H1 (cell line): ENCODE measurements around the gene GPALPP1. TPM values are rescaled to one million over a fixed set of nuclear protein-coding genes. Genes with fewer than 3 reads are reported as not detected.

Source experiments
- CTCF ChIA-PET: fragments of 300-600 bp; sonication (Branson Sonifier 250); formaldehyde crosslinking; loops from one replicate; lab custom pipeline; 2021; ENCODE audit not compliant: partially characterized antibody; lab: Charles Lee
- POLR2A ChIA-PET: fragments of 300-600 bp; sonication (Branson Sonifier 250); formaldehyde crosslinking; loops from one replicate; lab custom pipeline; 2021; ENCODE audit warnings: inconsistent platforms; ENCODE audit not compliant: partially characterized antibody; lab: Charles Lee
- DNase-seq, 2 experiments: peaks; one replicate each; pipeline versions ENCODE4 v3.0.0 to v3.0.0-alpha.2; 2010 to 2022; ENCODE audit warnings: low spot score in 2 of 2, low read depth in 1 of 2, mixed read lengths in 1 of 2
- FAIRE-seq: peaks from 2 replicates; lab custom pipeline; 2011; peaks lifted over from hg19 to GRCh38; lab: Jason Lieb, UNC
- H2AFZ ChIP-seq: 2 replicates; pipeline ENCODE4 v1.8.1; 2012; ENCODE audit warnings: low read length, inconsistent platforms
- H2AK5ac ChIP-seq: 2 replicates; pipeline ENCODE4 v1.6.1; 2013; ENCODE audit warnings: low read depth, low read length
- H2BK120ac ChIP-seq: replicated peaks from 2 replicates; pipeline ENCODE3; 2013; ENCODE audit warnings: low read depth, low read length, inconsistent platforms
- H2BK12ac ChIP-seq: 2 replicates; pipeline ENCODE4 v1.6.1; 2013; ENCODE audit warnings: low read depth, low read length
- H2BK15ac ChIP-seq: 2 replicates; pipeline ENCODE4 v1.6.1; 2013; ENCODE audit warnings: low read length
- H2BK20ac ChIP-seq: 2 replicates; pipeline ENCODE4 v1.6.1; 2013; ENCODE audit warnings: low read length
- H2BK5ac ChIP-seq: 2 replicates; pipeline ENCODE4 v1.6.1; 2013; ENCODE audit warnings: low read depth, low read length
- H3K14ac ChIP-seq: 2 replicates; pipeline ENCODE4 v1.6.1; 2013; ENCODE audit warnings: inconsistent platforms; ENCODE audit not compliant: insufficient read length
- H3K18ac ChIP-seq: 2 replicates; pipeline ENCODE4 v1.6.1; 2013; ENCODE audit warnings: low read length; ENCODE audit errors: extremely low read depth
- H3K23ac ChIP-seq: 2 replicates; pipeline ENCODE4 v1.6.1; 2013; ENCODE audit warnings: inconsistent platforms; ENCODE audit not compliant: insufficient read length
- H3K23me2 ChIP-seq: 2 replicates; pipeline ENCODE4 v1.6.1; 2013; ENCODE audit warnings: low read depth, low read length
- H3K27ac ChIP-seq: 2 replicates; pipeline ENCODE4 v1.6.1; 2011; ENCODE audit warnings: low read depth, low read length, inconsistent platforms
- H3K27me3 ChIP-seq, 4 experiments: replicated peaks in 1 of 4; 1 replicate in 1 of 4; 2 replicates in 3 of 4; pipeline versions ENCODE4 v1.6.1 to v1.8.1; 2011 to 2013; ENCODE audit warnings: low read length in 3 of 4, mild to moderate bottlenecking in 3 of 4, inconsistent platforms in 2 of 4, mixed read lengths in 2 of 4, moderate library complexity in 1 of 4; ENCODE audit not compliant: control insufficient read depth in 3 of 4, insufficient read depth in 3 of 4; ENCODE audit errors: extremely low read depth in 1 of 4
- H3K36me3 ChIP-seq, 4 experiments: 2 replicates each; pipeline versions ENCODE4 v1.6.1 to v1.8.1; 2011 to 2013; ENCODE audit warnings: mild to moderate bottlenecking in 4 of 4, low read length in 3 of 4, moderate library complexity in 2 of 4, control low read depth in 1 of 4, inconsistent platforms in 1 of 4; ENCODE audit not compliant: insufficient read depth in 4 of 4, control insufficient read depth in 2 of 4
- H3K4ac ChIP-seq: replicated peaks from 2 replicates; pipeline ENCODE3; 2013; ENCODE audit warnings: low read length, low read depth, mixed read lengths, inconsistent platforms; ENCODE audit not compliant: insufficient read length
- H3K4me1 ChIP-seq, 4 experiments: replicated peaks in 1 of 4; 1 replicate in 1 of 4; 2 replicates in 3 of 4; pipeline versions ENCODE4 v1.6.1 to v1.8.1; 2011 to 2013; ENCODE audit warnings: low read length in 3 of 4, inconsistent platforms in 2 of 4, mixed read lengths in 1 of 4; ENCODE audit not compliant: insufficient read depth in 4 of 4, control insufficient read depth in 3 of 4
- H3K4me2 ChIP-seq, 2 experiments: 2 replicates each; pipeline versions ENCODE4 v1.6.1 to v1.8.1; 2011 to 2013; ENCODE audit warnings: low read depth in 2 of 2, low read length in 2 of 2, control low read depth in 1 of 2, inconsistent platforms in 1 of 2, mild to moderate bottlenecking in 1 of 2; ENCODE audit not compliant: insufficient read depth in 1 of 2
- H3K4me3 ChIP-seq, 4 experiments: fragments of 200-600, 300-600 bp in 1 of 4; sonication (generic), shearing (Covaris generic), sonication (Bioruptor Twin) in 1 of 4; 2 replicates each; pipeline versions ENCODE4 v1.5.1 to v1.8.1; 2011 to 2016; ENCODE audit warnings: low read length in 4 of 4, low read depth in 3 of 4, control low read depth in 2 of 4, inconsistent platforms in 2 of 4, mild to moderate bottlenecking in 2 of 4, mixed read lengths in 1 of 4, moderate library complexity in 1 of 4; ENCODE audit not compliant: insufficient read depth in 2 of 4; ENCODE audit errors: extremely low read depth in 1 of 4
- H3K56ac ChIP-seq: replicated peaks from 2 replicates; pipeline ENCODE3; 2013; ENCODE audit warnings: low read depth, mild to moderate bottlenecking, mixed read lengths, low read length, inconsistent platforms; ENCODE audit not compliant: insufficient read length
- H3K79me1 ChIP-seq: 2 replicates; pipeline ENCODE4 v1.6.1; 2013; ENCODE audit warnings: low read depth, low read length, control low read depth
- H3K79me2 ChIP-seq, 2 experiments: 2 replicates each; pipeline versions ENCODE4 v1.6.1 to v1.8.1; 2012 to 2013; ENCODE audit warnings: low read length in 2 of 2, mild to moderate bottlenecking in 2 of 2, inconsistent platforms in 1 of 2; ENCODE audit not compliant: insufficient read depth in 2 of 2, control insufficient read depth in 1 of 2
- H3K9ac ChIP-seq, 4 experiments: replicated peaks in 1 of 4; 1 replicate in 1 of 4; 2 replicates in 3 of 4; pipeline versions ENCODE4 v1.6.1 to v1.8.1; 2011 to 2013; ENCODE audit warnings: low read depth in 3 of 4, low read length in 3 of 4, control low read depth in 2 of 4, mild to moderate bottlenecking in 2 of 4, moderate library complexity in 2 of 4, inconsistent platforms in 1 of 4; ENCODE audit errors: extremely low read depth in 1 of 4
- H3K9me3 ChIP-seq, 2 experiments: 2 replicates each; pipeline versions ENCODE4 v1.6.1 to v1.8.1; 2012 to 2013; ENCODE audit warnings: mild to moderate bottlenecking in 2 of 2, moderate library complexity in 2 of 2, control low read depth in 1 of 2, inconsistent platforms in 1 of 2, low read depth in 1 of 2, low read length in 1 of 2, mixed read lengths in 1 of 2; ENCODE audit not compliant: insufficient read depth in 2 of 2
- H4K20me1 ChIP-seq, 2 experiments: replicated peaks in 1 of 2; 2 replicates each; pipeline versions ENCODE3 to v1.8.1; 2011 to 2013; ENCODE audit warnings: inconsistent platforms in 2 of 2, low read length in 2 of 2, mild to moderate bottlenecking in 1 of 2; ENCODE audit not compliant: insufficient read depth in 2 of 2, control insufficient read depth in 1 of 2
- H4K5ac ChIP-seq: 2 replicates; pipeline ENCODE4 v1.6.1; 2013; ENCODE audit warnings: low read length, low read depth, mixed read lengths, inconsistent platforms; ENCODE audit not compliant: insufficient read length
- H4K8ac ChIP-seq: 2 replicates; pipeline ENCODE4 v1.8.0; 2013; ENCODE audit warnings: mild to moderate bottlenecking, moderate library complexity, low read length, inconsistent platforms; ENCODE audit not compliant: insufficient read depth; ENCODE audit errors: extremely low read depth
- H4K91ac ChIP-seq: replicated peaks from 2 replicates; pipeline ENCODE3; 2013; ENCODE audit warnings: low read length, mixed read lengths, inconsistent platforms; ENCODE audit not compliant: insufficient read length
- BRCA1 ChIP-seq: IDR thresholded peaks from 2 replicates; pipeline ENCODE4 v1.6.1; 2012; ENCODE audit warnings: low read depth, low read length, improper control_type of control experiment
- GTF2F1 ChIP-seq: IDR thresholded peaks from 2 replicates; pipeline ENCODE4 v1.6.1; 2012; ENCODE audit warnings: low read depth, low read length, improper control_type of control experiment, borderline replicate concordance
- HDAC2 ChIP-seq, 2 experiments: fragments of 300-600 bp in 1 of 2; sonication (generic) in 1 of 2; IDR thresholded peaks; 2 replicates each; pipeline ENCODE4 v1.6.1; 2011 to 2012; ENCODE audit warnings: low read depth in 2 of 2, low read length in 2 of 2, mild to moderate bottlenecking in 2 of 2, moderate library complexity in 2 of 2, borderline replicate concordance in 1 of 2, inconsistent platforms in 1 of 2
- NANOG ChIP-seq: IDR thresholded peaks from 2 replicates; pipeline ENCODE4 v1.6.1; 2011; ENCODE audit warnings: low read length, low read depth, mild to moderate bottlenecking, inconsistent platforms; ENCODE audit not compliant: insufficient read depth, poor library complexity, severe bottlenecking
- RNF2 ChIP-seq: fragments of 200-900, 300-1000 bp; sonication (generic); IDR thresholded peaks from 2 replicates; pipeline ENCODE4 v1.7.1; 2016; ENCODE audit warnings: borderline replicate concordance, low read depth, mild to moderate bottlenecking, antibody characterized with exemption, low read length; ENCODE audit not compliant: poor library complexity, severe bottlenecking; ENCODE audit errors: missing control alignments
- SAP30 ChIP-seq: fragments of 300-600 bp; sonication (generic); IDR thresholded peaks from 2 replicates; pipeline ENCODE4 v1.7.1; 2012; ENCODE audit warnings: low read length, moderate library complexity, mild to moderate bottlenecking, inconsistent platforms; ENCODE audit not compliant: insufficient read depth, insufficient replicate concordance
- SIN3A ChIP-seq, 2 experiments: IDR thresholded peaks in 1 of 2; conservative IDR thresholded peaks in 1 of 2; 2 replicates each; pipeline ENCODE4 v1.6.1; 2011 to 2012; ENCODE audit warnings: low read length in 2 of 2, improper control_type of control experiment in 1 of 2, low read depth in 1 of 2, mild to moderate bottlenecking in 1 of 2
- SP4 ChIP-seq: IDR thresholded peaks from 2 replicates; pipeline ENCODE4 v1.6.1; 2012; ENCODE audit warnings: low read length, inconsistent platforms
- SRF ChIP-seq: IDR thresholded peaks from 2 replicates; pipeline ENCODE4 v1.6.1; 2011; ENCODE audit warnings: mild to moderate bottlenecking, low read depth, low read length, moderate library complexity
- TAF1 ChIP-seq: IDR thresholded peaks from 2 replicates; pipeline ENCODE4 v1.6.1; 2011; ENCODE audit warnings: mild to moderate bottlenecking, low read depth, low read length
- whole genome bisulfite sequencing, 2 experiments: shearing (Covaris generic) in 1 of 2; methylation state at CpG; one replicate each; pipeline versions ENCODE4 v1.1.6 to v1.1.7; 2013 to 2015; ENCODE audit warnings: low lambda C conversion rate in 2 of 2, mixed read lengths in 2 of 2, inconsistent platforms in 1 of 2, low coverage in 1 of 2, missing lambda C conversion rate in 1 of 2; ENCODE audit not compliant: insufficient replicate concordance in 2 of 2, insufficient coverage in 1 of 2, insufficient read length in 1 of 2; ENCODE audit errors: extremely low coverage in 1 of 2, missing lambda C conversion rate in 1 of 2; 5-methylcytosine and 5-hydroxymethylcytosine counted together
- polyA plus RNA-seq, 7 experiments: library from polyadenylated mRNA; depleted of rRNA in 3 of 7; stranded (reverse) in 5 of 7; unstranded in 2 of 7; fragments of >200 nt in 5 of 7; fragments of 200-250 nt in 2 of 7; gene quantifications; 1 replicate in 5 of 7; 2 replicates in 1 of 7; 4 replicates in 1 of 7; pipeline versions ENCODE4 v1.2.1 to v1.2.3, GENCODE V29; 2011 to 2013; ENCODE audit warnings: missing spikeins in 2 of 7, mixed read lengths in 2 of 7
- total RNA-seq: library from RNA; stranded (reverse); fragmentation: NEBNext Ultra II Directional; extraction: Animal tissue kit (Norgen Biotek cat#: 25700); gene quantifications from 2 replicates; pipeline ENCODE4 v1.2.1, GENCODE V29; 2021

GPALPP1 gene
- total and polyA plus RNA-seq, 2 of the 8 experiments (the other 6 are each of a cell fraction or from before 2014, with no cell fraction given) = 8.5 to 26.1 TPM

GRCh38 chr13:44955406-44955805 lies 33.9 kb upstream of the GPALPP1 start:
- POLR2A ChIA-PET = no interaction called here
- no peak for TF ChIP-seq BRCA1
- no peak for TF ChIP-seq SP4
- TF ChIP-seq RNF2 = no peak
- TF ChIP-seq SRF = no peak
- no peak for TF ChIP-seq HDAC2 (IDR thresholded peaks at IDR 0.05; ENCODE audit: borderline replicate concordance in 1 of 2, low read depth in 2 of 2, low read length in 2 of 2)
- no peak for TF ChIP-seq GTF2F1
- TF ChIP-seq NANOG = no peak
- no peak for TF ChIP-seq SAP30
- no peak for TF ChIP-seq TAF1
- TF ChIP-seq SIN3A (conservative IDR thresholded peaks at IDR 0.05 in 1 of 2, IDR thresholded peaks at IDR 0.05 in 1 of 2; ENCODE audit: low read depth in 1 of 2, low read length in 2 of 2) = no peak

More at GRCh38 chr13:44955406-44955805, 33.9 kb upstream of the GPALPP1 start:
- no peak overlapping the region for H2BK120ac ChIP-seq
- peaks cover 0 to 2% of the 10 kb centered on the region in 2 experiments for H4K20me1 ChIP-seq
- H3K18ac ChIP-seq = no peak overlapping the region
- H3K27me3 ChIP-seq = no peaks in the 10 kb centered on the region
- H2AK5ac ChIP-seq = no peak overlapping the region
- DNase-seq (no peak), FAIRE-seq (no peak)
- no peak overlapping the region for H3K9ac ChIP-seq
- H4K91ac ChIP-seq = no peak overlapping the region
- no peak overlapping the region for H3K23ac ChIP-seq
- H4K8ac ChIP-seq = no peak overlapping the region
- 86% methylated on average over 3 of the region's 3 CpGs; no CpG with 5 or more reads in 1 of the 2 experiments for WGBS, 2 experiments
- H4K5ac ChIP-seq = no peak overlapping the region
- no peaks in the 10 kb centered on the region for H3K4me1 ChIP-seq
- peaks cover 0 to 15% (median 1%) of the 10 kb centered on the region in 4 experiments; a peak in 3 of 8 replicates for H3K36me3 ChIP-seq
- no peak overlapping the region for H3K27ac ChIP-seq
- H3K79me2 ChIP-seq = no peaks in the 10 kb centered on the region
- no peaks in the 10 kb centered on the region for H3K79me1 ChIP-seq
- no peak overlapping the region for H3K4ac ChIP-seq
- no peak overlapping the region for H3K56ac ChIP-seq
- H3K4me3 ChIP-seq = no peak overlapping the region
- no peak overlapping the region for H2BK15ac ChIP-seq
- no peak overlapping the region for H3K14ac ChIP-seq
- no peaks in the 10 kb centered on the region for H3K9me3 ChIP-seq
- H3K23me2 ChIP-seq = no peaks in the 10 kb centered on the region
- no peak overlapping the region for H2BK5ac ChIP-seq
- no peak overlapping the region for H2AFZ ChIP-seq
- no peak overlapping the region for H2BK12ac ChIP-seq
- H2BK20ac ChIP-seq = no peak overlapping the region
- no peak overlapping the region for H3K4me2 ChIP-seq
- CTCF ChIA-PET = interaction anchor here (0.9 to 3.1 kb wide), 5 partner anchors 18 to 381 kb away, joined by 3 to 14 read pairs (median 4); no protein-coding TSS in a partner anchor
